Progenitor cell of endocrine pancreas (in vitro differentiated cells): ENCODE results near the gene CRELD2. TPM values are rescaled to one million over a fixed set of nuclear protein-coding genes. Genes with fewer than 3 reads are reported as not detected.

Experiments used
- DNase-seq: peaks from one replicate; pipeline ENCODE4 v3.0.0; 2021; ENCODE audit warnings: low spot score; ENCODE audit not compliant: unreplicated experiment
- H3K27ac Mint-ChIP-seq: 2 replicates; pipeline ENCODE4 v1.8.0; 2021; ENCODE audit warnings: mild to moderate bottlenecking, moderate library complexity, mixed read lengths
- H3K27me3 Mint-ChIP-seq: 2 replicates; pipeline ENCODE4 v1.8.0; 2021; ENCODE audit warnings: mixed read lengths
- H3K36me3 Mint-ChIP-seq: 2 replicates; pipeline ENCODE4 v1.8.0; 2022; ENCODE audit warnings: mixed read lengths; ENCODE audit not compliant: insufficient read depth
- H3K4me1 Mint-ChIP-seq: 2 replicates; pipeline ENCODE4 v1.8.0; 2021; ENCODE audit warnings: low read depth, mixed read lengths
- H3K4me3 Mint-ChIP-seq: 2 replicates; pipeline ENCODE4 v1.8.0; 2021; ENCODE audit warnings: low read depth, mild to moderate bottlenecking, moderate library complexity, mixed read lengths
- H3K9me3 Mint-ChIP-seq: 2 replicates; pipeline ENCODE4 v1.8.0; 2021; ENCODE audit warnings: low read depth, mixed read lengths
- CTCF ChIP-seq: fragments of 200-600 bp; sonication (generic); IDR thresholded peaks from one replicate; pipeline ENCODE4 v1.5.0; 2021; ENCODE audit warnings: antibody characterized with exemption, mild to moderate bottlenecking; ENCODE audit not compliant: unreplicated experiment
- total RNA-seq: library from RNA; stranded (reverse); gene quantifications from 2 replicates; pipeline ENCODE4 v1.2.1, GENCODE V29; 2021

CRELD2 gene
- total RNA-seq, 1 donor from 2014 or later = 42.2 TPM

- TF ChIP-seq CTCF = no peak
- no peaks in the 10 kb centered on the region for H3K4me1 Mint-ChIP-seq
- no peak overlapping the region for H3K27ac Mint-ChIP-seq
- no peaks in the 10 kb centered on the region for H3K27me3 Mint-ChIP-seq
- H3K4me3 Mint-ChIP-seq = no peak overlapping the region
- H3K36me3 Mint-ChIP-seq = peaks cover 84% of the 10 kb centered on the region
- DNase-seq = no peak
- H3K9me3 Mint-ChIP-seq = peaks cover 8% of the 10 kb centered on the region
Observed at GRCh38 chr22:49887702-49888101, 30.7 kb upstream of the CRELD2 start.

- H3K36me3 Mint-ChIP-seq = peaks cover 84% of the 10 kb centered on the region
- no peak for TF ChIP-seq CTCF
- H3K9me3 Mint-ChIP-seq = peaks cover 12% of the 10 kb centered on the region
- H3K4me1 Mint-ChIP-seq = no peaks in the 10 kb centered on the region
- no peaks in the 10 kb centered on the region for H3K27me3 Mint-ChIP-seq
- no peak overlapping the region for H3K27ac Mint-ChIP-seq
- no peak for DNase-seq
- H3K4me3 Mint-ChIP-seq = no peak overlapping the region
Observed at GRCh38 chr22:49889071-49889470, 29.4 kb upstream of the CRELD2 start.

- no peak for DNase-seq
- TF ChIP-seq CTCF = no peak
- H3K36me3 Mint-ChIP-seq = peaks cover 66% of the 10 kb centered on the region
- H3K27me3 Mint-ChIP-seq = no peaks in the 10 kb centered on the region
- H3K4me1 Mint-ChIP-seq = no peaks in the 10 kb centered on the region
- no peak overlapping the region for H3K27ac Mint-ChIP-seq
- H3K4me3 Mint-ChIP-seq = no peak overlapping the region
- peaks cover 12% of the 10 kb centered on the region for H3K9me3 Mint-ChIP-seq
Observed at GRCh38 chr22:49892226-49892899, 26.1 kb upstream of the CRELD2 start.

- Mint-ChIP-seq H3K27ac (peak overlapping the region; percentile 1), H3K27me3 (no peaks in the 10 kb centered on the region), H3K4me3 (no peak overlapping the region), H3K36me3 (peaks cover 62% of the 10 kb centered on the region), H3K9me3 (peaks cover 12% of the 10 kb centered on the region), H3K4me1 (no peaks in the 10 kb centered on the region)
- no peak for TF ChIP-seq CTCF
- no peak for DNase-seq
Observed at GRCh38 chr22:49893025-49893424, 25.4 kb upstream of the CRELD2 start.

- Mint-ChIP-seq H3K27ac (no peak overlapping the region), H3K4me1 (no peaks in the 10 kb centered on the region), H3K27me3 (no peaks in the 10 kb centered on the region), H3K36me3 (peaks cover 55% of the 10 kb centered on the region), H3K4me3 (no peak overlapping the region), H3K9me3 (peaks cover 10% of the 10 kb centered on the region)
- TF ChIP-seq CTCF = no peak
- no peak for DNase-seq
Observed at GRCh38 chr22:49894322-49895054, 23.9 kb upstream of the CRELD2 start.
